ENCODE data around the gene NCBP1.

DNA sequence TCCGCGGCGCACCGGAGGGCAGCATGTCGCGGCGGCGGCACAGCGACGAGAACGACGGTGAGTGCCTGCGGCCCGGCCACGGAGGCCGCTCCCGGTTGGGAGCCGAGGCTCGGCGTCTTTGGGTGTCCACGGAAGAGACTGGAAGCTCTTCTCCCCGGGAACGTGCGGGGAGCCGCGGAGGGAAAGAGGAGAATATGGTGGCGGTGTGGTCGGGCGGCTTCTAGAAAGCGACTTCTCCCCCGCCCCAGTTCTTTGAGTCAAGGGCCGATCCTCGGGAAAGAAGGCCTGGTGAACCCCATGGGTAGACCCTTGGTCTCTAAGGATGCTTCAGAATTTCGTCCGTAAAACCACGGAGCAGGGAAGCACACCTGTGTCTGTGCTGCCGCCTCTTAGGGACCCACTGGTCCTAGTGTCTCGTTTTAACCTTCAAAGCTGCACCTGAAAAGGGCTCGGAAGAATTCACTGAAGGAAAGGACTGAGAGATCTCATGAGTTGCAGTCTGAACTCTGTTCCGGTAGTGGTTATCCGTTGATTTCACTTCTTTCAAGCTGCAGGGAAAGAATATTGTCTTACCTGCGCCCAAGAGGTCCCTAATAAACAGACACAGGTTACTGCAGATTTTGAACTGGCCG is 354 bp downstream of the NCBP1 start:
- no peak for TF ChIP-seq POLR2A (IDR thresholded peaks at IDR 0.05)
- no peak for TF ChIP-seq CTCF (IDR thresholded peaks at IDR 0.05 in 8 of 11, conservative IDR thresholded peaks at IDR 0.05 in 3 of 11)
- TF ChIP-seq POLR2AphosphoS5 (IDR thresholded peaks at IDR 0.05), result no peak
